Spleen (tissue), 11 donors: ENCODE data around the gene EPHB3. TPM values are rescaled to one million over a fixed set of nuclear protein-coding genes. Genes with fewer than 3 reads are reported as not detected.

Source experiments
- DNase-seq: peaks from one replicate; pipeline ENCODE4 v3.0.0-alpha.2; 2020
- H3K27ac ChIP-seq, 8 donors: fragments of 200-600 bp; sonication (generic) in 7 of 8; 1 replicate in 4 of 8; 2 replicates in 4 of 8; pipeline versions ENCODE4 v1.5.0 to v1.8.0; 2016 to 2021; ENCODE audit warnings: inconsistent platforms in 4 of 8, mild to moderate bottlenecking in 4 of 8, moderate library complexity in 1 of 8
- H3K27me3 ChIP-seq, 7 donors: fragments of 200-600 bp; sonication (generic) in 6 of 7; replicated peaks in 1 of 7; 1 replicate in 4 of 7; 2 replicates in 3 of 7; pipeline versions ENCODE4 v1.5.0 to v1.8.0; 2016 to 2021; ENCODE audit warnings: inconsistent platforms in 3 of 7, mild to moderate bottlenecking in 1 of 7
- H3K36me3 ChIP-seq, 6 donors: fragments of 200-600 bp; sonication (generic) in 5 of 6; 1 replicate in 4 of 6; 2 replicates in 2 of 6; pipeline versions ENCODE4 v1.5.0 to v1.8.0; 2016 to 2021; ENCODE audit warnings: inconsistent platforms in 2 of 6
- H3K4me1 ChIP-seq, 6 donors: fragments of 200-600 bp; sonication (generic) in 5 of 6; 1 replicate in 3 of 6; 2 replicates in 3 of 6; pipeline versions ENCODE4 v1.5.0 to v1.8.0; 2016 to 2021; ENCODE audit warnings: inconsistent platforms in 3 of 6
- H3K4me3 ChIP-seq, 8 donors: fragments of 200-600 bp; sonication (generic) in 7 of 8; 1 replicate in 4 of 8; 2 replicates in 4 of 8; pipeline versions ENCODE4 v1.5.0 to v1.8.0; 2016 to 2021; ENCODE audit warnings: inconsistent platforms in 4 of 8, mild to moderate bottlenecking in 4 of 8, moderate library complexity in 2 of 8
- H3K9me3 ChIP-seq, 8 donors: fragments of 200-600 bp; sonication (generic) in 7 of 8; 1 replicate in 4 of 8; 2 replicates in 4 of 8; pipeline versions ENCODE4 v1.5.0 to v1.8.0; 2016 to 2021; ENCODE audit warnings: inconsistent platforms in 4 of 8
- CTCF ChIP-seq, 11 experiments: fragments of 200-600 bp in 7 of 11; fragments of 450-650 bp in 4 of 11; sonication (generic) in 4 of 11; IDR thresholded peaks in 8 of 11; conservative IDR thresholded peaks in 3 of 11; 1 replicate in 7 of 11; 2 replicates in 4 of 11; pipeline versions ENCODE4 v1.4.0 to v1.8.0; 2016 to 2021; ENCODE audit warnings: antibody characterized with exemption in 11 of 11, inconsistent platforms in 4 of 11, mild to moderate bottlenecking in 1 of 11
- POLR2A ChIP-seq, 3 donors: fragments of 450-650 bp; IDR thresholded peaks; one replicate each; pipeline ENCODE4 v1.5.1; 2017; ENCODE audit warnings: antibody characterized with exemption in 3 of 3, mild to moderate bottlenecking in 1 of 3
- POLR2AphosphoS5 ChIP-seq, 3 donors: sonication (generic); formaldehyde crosslinking; IDR thresholded peaks; one replicate each; pipeline ENCODE4 v1.5.1; 2017; ENCODE audit warnings: antibody characterized with exemption in 3 of 3
- WGBS, 5 donors: extraction: QIAGEN DNeasy Blood & Tissue Kit in 3 of 5; methylation state at CpG; one replicate each; pipeline versions ENCODE4 v1.1.5 to v1.1.7; 2013 to 2018; 5-methylcytosine and 5-hydroxymethylcytosine counted together
- intact Hi-C: fragments of 100-400 bp; cut with DNase I; formaldehyde crosslinking; loops from one replicate; pipeline ENCODE4 v1.15.0; 2023; ENCODE audit warnings: low total_unique reads
- polyA plus RNA-seq, 3 donors: library from polyadenylated mRNA; stranded (reverse); fragments of 200-250 nt; gene quantifications; one replicate each; pipeline ENCODE4 v1.2.1, GENCODE V29; 2013
- total RNA-seq, 7 donors: library from RNA; depleted of rRNA in 3 of 7; stranded (reverse); fragments of >200 nt in 3 of 7; fragmentation: NEBNext Ultra II Directional in 4 of 7; extraction: Animal tissue kit (Norgen Biotek cat#: 25700) in 4 of 7; gene quantifications; one replicate each; pipeline versions ENCODE4 v1.1.0 to v1.2.1, GENCODE V29; 2016 to 2021
- donor health status: healthy with polysubstance abuse.
- donor health status: DM: no; HTN: no; CAD: no; lungs with moderate emphysema.
- donor health status: DM: no; HTN: no; CAD: no.
- donor health status: Bipolar disorder and iron deficiency.
- donor health status: healthy.
- donor health status: DM: no; HTN: no; CAD: no.
- donor health status: DM: yes; HTN: yes; CAD: no.

EPHB3 gene
- total and polyA plus RNA-seq, 10 donors, result 0.23 to 2.3 (median 0.88) TPM

- WGBS, 5 donors, result 76 to 92% (median 87%) methylated on average over 6 of the region's 6 CpGs
- intact Hi-C loops, result no loop called here
- DNase-seq, result peak; percentile 33
- H3K9me3 ChIP-seq, result no peaks in the 10 kb centered on the region
- no peaks in the 10 kb centered on the region for H3K36me3 ChIP-seq
- H3K4me3 ChIP-seq, result no peak overlapping the region
- H3K4me1 ChIP-seq, result peaks cover 0 to 12% (median 5%) of the 10 kb centered on the region in 6 donors
- peaks cover 0 to 63% (median 5%) of the 10 kb centered on the region in 7 donors for H3K27me3 ChIP-seq
- H3K27ac ChIP-seq, result no peak overlapping the region
- TF ChIP-seq POLR2AphosphoS5 (IDR thresholded peaks at IDR 0.05) (no peak), CTCF (IDR thresholded peaks at IDR 0.05 in 8 of 11, conservative IDR thresholded peaks at IDR 0.05 in 3 of 11) (no peak), POLR2A (IDR thresholded peaks at IDR 0.05) (no peak)
Observed at GRCh38 chr3:184552296-184552695, 9.3 kb upstream of the EPHB3 start.

GRCh38 chr3:184552863-184553262, 8.7 kb upstream of the EPHB3 start:
- Histone ChIP-seq H3K36me3 (no peaks in the 10 kb centered on the region), H3K27ac (no peak overlapping the region), H3K4me1 (peaks cover 0 to 14% (median 5%) of the 10 kb centered on the region in 6 donors), H3K9me3 (no peaks in the 10 kb centered on the region), H3K27me3 (peaks cover 0 to 69% (median 8%) of the 10 kb centered on the region in 7 donors), H3K4me3 (no peak overlapping the region)
- DNase-seq, result peak; percentile 49
- intact Hi-C loops, result no loop called here
- 92 to 96% (median 94%) methylated on average over 13 of the region's 13 CpGs for WGBS, 5 donors
- TF ChIP-seq CTCF (IDR thresholded peaks at IDR 0.05 in 8 of 11, conservative IDR thresholded peaks at IDR 0.05 in 3 of 11) (no peak), POLR2A (IDR thresholded peaks at IDR 0.05) (no peak), POLR2AphosphoS5 (IDR thresholded peaks at IDR 0.05) (no peak)

GRCh38 chr3:184553385-184553784, 8.2 kb upstream of the EPHB3 start:
- peak; percentile 12 for DNase-seq
- Histone ChIP-seq H3K4me1 (peaks cover 0 to 14% (median 5%) of the 10 kb centered on the region in 6 donors), H3K27me3 (peaks cover 0 to 74% (median 8%) of the 10 kb centered on the region in 7 donors), H3K36me3 (no peaks in the 10 kb centered on the region), H3K27ac (no peak overlapping the region), H3K4me3 (no peak overlapping the region), H3K9me3 (no peaks in the 10 kb centered on the region)
- intact Hi-C loops, result no loop called here
- WGBS, 5 donors, result 73 to 92% (median 89%) methylated on average over 4 of the region's 4 CpGs
- TF ChIP-seq CTCF (IDR thresholded peaks at IDR 0.05 in 8 of 11, conservative IDR thresholded peaks at IDR 0.05 in 3 of 11) (no peak), POLR2AphosphoS5 (IDR thresholded peaks at IDR 0.05) (no peak), POLR2A (IDR thresholded peaks at IDR 0.05) (no peak)

- no peak for TF ChIP-seq POLR2A (IDR thresholded peaks at IDR 0.05)
- no peak for TF ChIP-seq POLR2AphosphoS5 (IDR thresholded peaks at IDR 0.05)
- no peak for TF ChIP-seq CTCF (IDR thresholded peaks at IDR 0.05 in 8 of 11, conservative IDR thresholded peaks at IDR 0.05 in 3 of 11)
- Histone ChIP-seq H3K36me3 (no peaks in the 10 kb centered on the region), H3K4me1 (peaks cover 0 to 14% (median 5%) of the 10 kb centered on the region in 6 donors), H3K4me3 (no peak overlapping the region), H3K27ac (no peak overlapping the region), H3K27me3 (peaks cover 0 to 78% (median 8%) of the 10 kb centered on the region in 7 donors), H3K9me3 (no peaks in the 10 kb centered on the region)
- intact Hi-C loops, result no loop called here
- WGBS, 5 donors, result 84 to 94% (median 86%) methylated on average over 5 of the region's 5 CpGs
- DNase-seq, result no peak
Observed at GRCh38 chr3:184554461-184554860, 7.1 kb upstream of the EPHB3 start.
